ENCODE data around the gene RUSF1. TPM values are rescaled to one million over a fixed set of nuclear protein-coding genes. Genes with fewer than 3 reads are reported as not detected.

RUSF1 gene
- polyA plus RNA-seq, 1 of the 3 experiments (the other 2 are of a cell fraction): 36.5 TPM

DNA sequence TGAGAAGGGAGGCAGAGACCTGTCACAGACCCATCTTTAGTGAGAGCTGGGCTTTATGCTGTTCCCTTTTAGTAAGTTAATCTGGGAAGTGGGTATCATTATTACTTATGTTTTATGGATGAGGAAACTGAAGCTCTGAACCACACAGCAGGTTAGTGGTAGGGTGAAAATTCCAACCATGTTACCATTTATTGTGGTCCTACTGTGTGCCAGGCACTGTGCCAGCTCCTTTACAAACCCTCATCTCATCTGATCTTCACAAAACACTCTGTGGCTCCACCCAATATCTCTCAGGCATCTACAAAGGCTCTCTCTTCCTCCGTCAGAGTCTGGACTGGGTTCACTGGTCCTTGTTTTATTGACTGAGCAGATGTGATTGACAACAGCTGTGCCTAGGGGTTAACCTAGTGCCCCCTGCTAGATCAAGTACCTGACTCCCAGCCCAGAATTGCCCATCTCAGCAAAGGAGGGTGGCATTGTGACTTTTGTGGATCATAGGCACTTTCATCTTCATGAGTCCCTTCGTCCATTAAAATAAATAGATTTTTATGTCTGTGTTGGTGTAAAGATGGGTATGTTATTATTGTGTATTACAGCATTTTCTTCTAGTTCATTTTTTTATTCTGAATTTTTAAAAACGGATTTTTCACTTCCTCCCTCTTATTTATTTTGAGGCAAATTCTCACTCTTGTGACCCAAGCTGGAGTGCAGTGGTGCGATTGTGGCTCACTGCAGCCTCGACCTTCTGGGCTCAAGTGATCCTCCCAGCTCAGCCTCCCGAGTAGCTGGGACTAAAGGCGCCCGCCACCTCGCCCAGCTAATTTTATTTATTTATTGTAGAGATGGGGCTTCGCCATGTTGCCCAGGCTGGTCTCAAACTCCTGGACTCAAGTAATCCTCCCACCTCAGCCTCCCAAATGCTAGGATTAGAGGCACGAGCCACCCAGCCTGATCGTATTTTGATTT is 33.1 kb downstream of the RUSF1 start:
- Histone ChIP-seq H4K20me1 (ENCODE audit: insufficient read depth) (peaks cover 29% of the 10 kb centered on the region), H3K79me2 (ENCODE audit: insufficient read depth) (peaks cover 45% of the 10 kb centered on the region), H3K36me3 (replicated peaks in 1 of 2; ENCODE audit: control insufficient read depth in 1 of 2, insufficient read depth in 2 of 2, low read length in 1 of 2) (peaks cover 27 to 35% of the 10 kb centered on the region in 2 experiments)

DNA sequence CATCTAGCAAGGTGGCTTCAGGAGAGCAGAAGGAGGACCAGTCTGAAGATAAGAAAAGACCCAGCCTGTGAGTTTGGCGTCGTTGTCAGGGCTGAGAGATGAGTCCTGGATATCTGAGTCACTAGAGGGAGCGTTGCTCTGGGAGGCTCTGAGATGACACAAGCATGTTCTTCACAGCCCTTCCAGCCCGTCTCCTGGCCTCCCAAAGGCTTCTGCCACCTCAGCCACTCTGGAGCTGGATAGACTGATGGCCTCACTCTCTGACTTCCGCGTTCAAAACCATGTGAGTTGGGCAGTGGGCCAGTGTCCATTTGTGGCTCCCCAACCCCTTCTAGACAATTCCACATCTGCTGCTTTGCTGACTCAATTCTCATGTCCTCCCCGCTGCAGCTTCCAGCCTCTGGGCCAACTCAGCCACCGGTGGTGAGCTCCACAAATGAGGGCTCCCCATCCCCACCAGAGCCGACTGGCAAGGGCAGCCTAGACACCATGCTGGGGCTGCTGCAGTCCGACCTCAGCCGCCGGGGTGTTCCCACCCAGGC is 33.9 kb downstream of the RUSF1 start:
- CTCF ChIA-PET: interaction anchor here (1.1 to 2.5 kb wide), 2 partner anchors 14 to 16 kb away, joined by 4 to 14 read pairs; no protein-coding TSS in a partner anchor
- Histone ChIP-seq H2AFZ (ENCODE audit: low read depth) (no peak overlapping the region), H4K20me1 (ENCODE audit: insufficient read depth) (peaks cover 29% of the 10 kb centered on the region), H3K9me3 (no peaks in the 10 kb centered on the region), H3K4me2 (no peak overlapping the region), H3K27me3 (ENCODE audit: insufficient read depth) (no peaks in the 10 kb centered on the region), H3K9ac (no peak overlapping the region), H3K4me1 (ENCODE audit: control insufficient read depth in 1 of 2, insufficient read depth in 2 of 2, low read depth in 1 of 2, low read length in 1 of 2) (peaks cover 0 to 12% of the 10 kb centered on the region in 2 experiments; a peak in 1 of 4 replicates), H3K9me2 (no peaks in the 10 kb centered on the region), H3K27ac (ENCODE audit: low read depth in 2 of 2, low read length in 1 of 2) (no peak overlapping the region), H3K4me3 (ENCODE audit: low read depth in 2 of 2, low read length in 1 of 2) (no peak overlapping the region), H3K79me2 (ENCODE audit: insufficient read depth) (peaks cover 45% of the 10 kb centered on the region), H3K36me3 (replicated peaks in 1 of 2; ENCODE audit: control insufficient read depth in 1 of 2, insufficient read depth in 2 of 2, low read length in 1 of 2) (peaks cover 27 to 35% of the 10 kb centered on the region in 2 experiments), H3F3A (replicated peaks; ENCODE audit: insufficient read depth) (peaks cover 30% of the 10 kb centered on the region)
- DNase-seq: no peak
- POLR2A ChIA-PET: no interaction called here
- WGBS (ENCODE audit: low lambda C conversion rate): 94% methylated on average over 11 of the region's 12 CpGs
- TF ChIP-seq FOSL2 (IDR thresholded peaks at IDR 0.05; ENCODE audit: borderline replicate concordance, low read depth): no peak
- TF ChIP-seq JUND (IDR thresholded peaks at IDR 0.05): no peak
- no peak for TF ChIP-seq YY1 (IDR thresholded peaks at IDR 0.05; ENCODE audit: low read depth)
- TF ChIP-seq GATA2 (CRISPR knock-in tag; IDR thresholded peaks at IDR 0.05): no peak
- TF ChIP-seq, protein P1, sequence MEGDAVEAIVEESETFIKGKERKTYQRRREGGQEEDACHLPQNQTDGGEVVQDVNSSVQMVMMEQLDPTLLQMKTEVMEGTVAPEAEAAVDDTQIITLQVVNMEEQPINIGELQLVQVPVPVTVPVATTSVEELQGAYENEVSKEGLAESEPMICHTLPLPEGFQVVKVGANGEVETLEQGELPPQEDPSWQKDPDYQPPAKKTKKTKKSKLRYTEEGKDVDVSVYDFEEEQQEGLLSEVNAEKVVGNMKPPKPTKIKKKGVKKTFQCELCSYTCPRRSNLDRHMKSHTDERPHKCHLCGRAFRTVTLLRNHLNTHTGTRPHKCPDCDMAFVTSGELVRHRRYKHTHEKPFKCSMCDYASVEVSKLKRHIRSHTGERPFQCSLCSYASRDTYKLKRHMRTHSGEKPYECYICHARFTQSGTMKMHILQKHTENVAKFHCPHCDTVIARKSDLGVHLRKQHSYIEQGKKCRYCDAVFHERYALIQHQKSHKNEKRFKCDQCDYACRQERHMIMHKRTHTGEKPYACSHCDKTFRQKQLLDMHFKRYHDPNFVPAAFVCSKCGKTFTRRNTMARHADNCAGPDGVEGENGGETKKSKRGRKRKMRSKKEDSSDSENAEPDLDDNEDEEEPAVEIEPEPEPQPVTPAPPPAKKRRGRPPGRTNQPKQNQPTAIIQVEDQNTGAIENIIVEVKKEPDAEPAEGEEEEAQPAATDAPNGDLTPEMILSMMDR (IDR thresholded peaks at IDR 0.05): no peak
- TF ChIP-seq NFIC (IDR thresholded peaks at IDR 0.05; ENCODE audit: borderline replicate concordance): no peak
- no peak for TF ChIP-seq REST (IDR thresholded peaks at IDR 0.05; ENCODE audit: low read depth, low read length)
- no peak for TF ChIP-seq ZBTB33 (IDR thresholded peaks at IDR 0.05; ENCODE audit: borderline replicate concordance, low read depth)

More for the DNA sequence above, 33.1 kb downstream of the RUSF1 start:
- no peak for DNase-seq
- POLR2A ChIA-PET: no interaction called here
- no peaks in the 10 kb centered on the region for H3K9me3 ChIP-seq
- CTCF ChIA-PET: interaction anchor here (0.8 to 2.5 kb wide), 3 partner anchors 15 to 358 kb away, joined by 3 to 14 read pairs (median 4); no protein-coding TSS in a partner anchor
- no peaks in the 10 kb centered on the region for H3K27me3 ChIP-seq (ENCODE audit: insufficient read depth)
- H3K4me1 ChIP-seq (ENCODE audit: control insufficient read depth in 1 of 2, insufficient read depth in 2 of 2, low read depth in 1 of 2, low read length in 1 of 2): peaks cover 0 to 12% of the 10 kb centered on the region in 2 experiments; a peak in 1 of 4 replicates
- no peak overlapping the region for H2AFZ ChIP-seq (ENCODE audit: low read depth)
- H3K9me2 ChIP-seq: no peaks in the 10 kb centered on the region
- H3K27ac ChIP-seq (ENCODE audit: low read depth in 2 of 2, low read length in 1 of 2): no peak overlapping the region
- TF ChIP-seq NRF1 (IDR thresholded peaks at IDR 0.05; ENCODE audit: low read depth, low read length): no peak
- TF ChIP-seq NFIC (IDR thresholded peaks at IDR 0.05; ENCODE audit: borderline replicate concordance): no peak
- no peak for TF ChIP-seq SMC3 (IDR thresholded peaks at IDR 0.05; ENCODE audit: low read depth, low read length)
- no peak for TF ChIP-seq FOXM1 (IDR thresholded peaks at IDR 0.05; ENCODE audit: low read depth)
- TF ChIP-seq FOXJ3 (CRISPR knock-in tag; IDR thresholded peaks at IDR 0.05): no peak
- TF ChIP-seq, protein P1 (IDR thresholded peaks at IDR 0.05): no peak
- no peak for TF ChIP-seq JUND (IDR thresholded peaks at IDR 0.05)
- no peak overlapping the region for H3K9ac ChIP-seq
- no peak overlapping the region for H3K4me2 ChIP-seq
- peaks cover 30% of the 10 kb centered on the region for H3F3A ChIP-seq (replicated peaks; ENCODE audit: insufficient read depth)
- H3K4me3 ChIP-seq (ENCODE audit: low read depth in 2 of 2, low read length in 1 of 2): no peak overlapping the region
- WGBS (ENCODE audit: low lambda C conversion rate): 92% methylated on average over 12 of the region's 12 CpGs
